Prostate gland (tissue), 2 donors: ENCODE measurements around the gene SCLT1.

Source experiments
- CTCF ChIP-seq, 4 experiments: fragments of 200-600 bp in 2 of 4; fragments of 450-650 bp in 2 of 4; sonication (generic) in 2 of 4; IDR thresholded peaks; 1 replicate in 3 of 4; 2 replicates in 1 of 4; pipeline ENCODE4 v1.5.1; 2016 to 2019; ENCODE audit warnings: antibody characterized with exemption in 4 of 4, mild to moderate bottlenecking in 2 of 4, moderate library complexity in 2 of 4
- POLR2A ChIP-seq: fragments of 450-650 bp; IDR thresholded peaks from one replicate; pipeline ENCODE4 v1.6.1; 2016; ENCODE audit warnings: antibody characterized with exemption, mild to moderate bottlenecking
- POLR2AphosphoS5 ChIP-seq: sonication (generic); formaldehyde crosslinking; IDR thresholded peaks from one replicate; pipeline ENCODE4 v1.6.1; 2017; ENCODE audit warnings: antibody characterized with exemption

GRCh38 chr4:128868758-128869157 is 224.6 kb downstream of the SCLT1 start:
- TF ChIP-seq CTCF (IDR thresholded peaks at IDR 0.05) (no peak), POLR2A (no peak), POLR2AphosphoS5 (no peak)
